Liver (tissue), 9 donors: ENCODE data around the gene SLC25A22. TPM values are rescaled to one million over a fixed set of nuclear protein-coding genes. Genes with fewer than 3 reads are reported as not detected.

Source experiments
- DNase-seq: peaks from one replicate; pipeline ENCODE4 v3.0.0-alpha.2; 2017; ENCODE audit warnings: low spot score
- H3K27ac ChIP-seq, 2 donors: one replicate each; pipeline ENCODE4 v1.7.0; 2013; ENCODE audit warnings: inconsistent platforms in 2 of 2, low read length in 2 of 2, control low read depth in 1 of 2, low read depth in 1 of 2, mild to moderate bottlenecking in 1 of 2
- H3K27me3 ChIP-seq, 4 donors: one replicate each; pipeline versions ENCODE4 v1.6.1 to v1.7.0; 2013; ENCODE audit warnings: low read length in 3 of 4, inconsistent platforms in 1 of 4, mild to moderate bottlenecking in 1 of 4, moderate library complexity in 1 of 4; ENCODE audit not compliant: control insufficient read depth in 4 of 4, insufficient read depth in 4 of 4
- H3K36me3 ChIP-seq, 4 donors: one replicate each; pipeline versions ENCODE4 v1.6.1 to v1.7.0; 2013; ENCODE audit warnings: low read length in 3 of 4, mild to moderate bottlenecking in 3 of 4, low read depth in 1 of 4, moderate library complexity in 1 of 4; ENCODE audit not compliant: control insufficient read depth in 4 of 4, insufficient read depth in 3 of 4
- H3K4me1 ChIP-seq, 4 donors: one replicate each; pipeline versions ENCODE4 v1.6.1 to v1.7.0; 2013; ENCODE audit warnings: low read length in 3 of 4, mild to moderate bottlenecking in 3 of 4, moderate library complexity in 1 of 4; ENCODE audit not compliant: control insufficient read depth in 4 of 4, insufficient read depth in 4 of 4
- H3K4me3 ChIP-seq, 3 donors: one replicate each; pipeline versions ENCODE4 v1.6.1 to v1.7.0; 2013; ENCODE audit warnings: low read length in 3 of 3, control low read depth in 1 of 3, low read depth in 1 of 3, mild to moderate bottlenecking in 1 of 3
- H3K9ac ChIP-seq, 2 donors: one replicate each; pipeline ENCODE4 v1.7.0; 2013; ENCODE audit warnings: low read length in 2 of 2, mild to moderate bottlenecking in 2 of 2, moderate library complexity in 2 of 2, control low read depth in 1 of 2, low read depth in 1 of 2
- H3K9me3 ChIP-seq, 4 donors: one replicate each; pipeline versions ENCODE4 v1.6.1 to v1.7.0; 2013; ENCODE audit warnings: low read length in 3 of 4; ENCODE audit not compliant: control insufficient read depth in 4 of 4
- EGR1 ChIP-seq, 2 donors: IDR thresholded peaks; 2 replicates each; pipeline ENCODE4 v1.6.1; 2016 to 2018; ENCODE audit warnings: antibody characterized with exemption in 2 of 2, low read depth in 2 of 2
- FOXA1 ChIP-seq: IDR thresholded peaks from 2 replicates; pipeline ENCODE4 v1.6.1; 2016; ENCODE audit warnings: antibody characterized with exemption
- GABPA ChIP-seq, 2 donors: IDR thresholded peaks in 1 of 2; conservative IDR thresholded peaks in 1 of 2; 2 replicates each; pipeline ENCODE4 v1.6.1; 2016; ENCODE audit warnings: antibody characterized with exemption in 2 of 2, mild to moderate bottlenecking in 1 of 2, moderate library complexity in 1 of 2
- SP1 ChIP-seq: IDR thresholded peaks from 2 replicates; pipeline ENCODE4 v1.6.1; 2018; ENCODE audit warnings: antibody characterized with exemption, mild to moderate bottlenecking
- TAF1 ChIP-seq: conservative IDR thresholded peaks from 2 replicates; pipeline ENCODE4 v1.6.1; 2016; ENCODE audit warnings: antibody characterized with exemption, mild to moderate bottlenecking
- YY1 ChIP-seq: IDR thresholded peaks from 2 replicates; pipeline ENCODE4 v1.6.1; 2016; ENCODE audit warnings: antibody characterized with exemption, mild to moderate bottlenecking
- WGBS: extraction: QIAGEN DNeasy Blood & Tissue Kit; methylation state at CpG from one replicate; pipeline ENCODE4 v1.1.7; 2013; 5-methylcytosine and 5-hydroxymethylcytosine counted together
- polyA plus RNA-seq, 2 donors: library from polyadenylated mRNA; stranded (reverse) in 1 of 2; unstranded in 1 of 2; fragments of 200-250 nt in 1 of 2; fragments of >200 nt in 1 of 2; fragmentation: Nextera tagmentation in 1 of 2; extraction: Ambion mirVana in 1 of 2; gene quantifications; one replicate each; pipeline versions ENCODE4 v1.2.1 to v1.2.3, GENCODE V29; 2013 to 2015
- total RNA-seq, 2 donors: library from RNA; depleted of rRNA; stranded (reverse); fragments of >200 nt; gene quantifications; one replicate each; pipeline ENCODE4 v1.2.3, GENCODE V29; 2014
- TF ChIP-seq, protein P1 (sequence below): IDR thresholded peaks from 2 replicates; pipeline ENCODE4 v1.6.1; 2016; ENCODE audit warnings: antibody characterized with exemption, mild to moderate bottlenecking
- TF ChIP-seq, protein P2 (sequence below): IDR thresholded peaks from 2 replicates; pipeline ENCODE4 v1.6.1; 2016; ENCODE audit warnings: antibody characterized with exemption
- donor health status: healthy.
- donor health status: healthy.
- donor health status: healthy.
- donor health status: healthy.
- donor health status: healthy.

Gene SLC25A22
- total and polyA plus RNA-seq, 4 donors, result 5.3 to 26.8 (median 12.1) TPM

DNA sequence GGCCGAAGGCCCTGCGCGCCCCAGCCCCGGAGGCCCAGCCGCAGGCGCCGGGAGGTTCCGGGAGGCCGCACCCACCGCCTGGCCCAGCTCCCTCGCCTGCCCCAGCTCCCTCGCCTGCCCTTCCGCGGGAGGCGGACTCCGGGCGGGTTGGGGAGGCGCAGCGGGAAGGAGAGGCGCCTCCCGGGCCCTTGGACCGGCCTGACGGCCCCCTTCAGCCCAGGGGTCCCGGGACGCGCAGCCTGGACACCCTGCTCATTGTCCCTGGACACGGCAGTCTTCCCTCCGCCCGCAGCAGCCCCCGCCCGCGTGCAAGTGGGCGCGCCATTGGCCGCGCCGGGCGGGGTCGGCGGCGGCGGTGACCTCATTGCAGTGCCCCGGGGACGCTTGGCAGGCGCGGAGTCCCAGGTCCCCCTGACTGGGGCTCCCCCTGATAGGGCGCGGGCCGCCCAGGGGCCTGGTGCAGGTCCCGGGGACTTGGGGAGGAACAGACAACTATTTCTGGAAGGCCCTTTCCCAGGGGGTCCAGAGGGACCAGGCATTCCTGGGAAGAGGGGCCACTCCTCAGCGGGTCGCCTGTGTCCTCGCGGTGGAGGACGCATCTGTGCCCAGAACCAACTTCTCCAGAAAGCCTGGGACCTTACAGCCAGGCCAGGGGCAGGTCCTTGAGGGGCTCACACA lies 35.2 kb upstream of the SLC25A22 start:
- Histone ChIP-seq H3K36me3 (peaks cover 0 to 13% (median 8%) of the 10 kb centered on the region in 4 donors), H3K4me1 (peaks cover 44 to 77% (median 57%) of the 10 kb centered on the region in 4 donors), H3K27me3 (no peaks in the 10 kb centered on the region), H3K27ac (peak overlapping the region; percentile 90 to 99), H3K9ac (peak overlapping the region in 1 of 2 donors; percentile 32), H3K4me3 (peak overlapping the region; percentile 28 to 85 (median 57)), H3K9me3 (no peaks in the 10 kb centered on the region)
- TF ChIP-seq, protein P1, sequence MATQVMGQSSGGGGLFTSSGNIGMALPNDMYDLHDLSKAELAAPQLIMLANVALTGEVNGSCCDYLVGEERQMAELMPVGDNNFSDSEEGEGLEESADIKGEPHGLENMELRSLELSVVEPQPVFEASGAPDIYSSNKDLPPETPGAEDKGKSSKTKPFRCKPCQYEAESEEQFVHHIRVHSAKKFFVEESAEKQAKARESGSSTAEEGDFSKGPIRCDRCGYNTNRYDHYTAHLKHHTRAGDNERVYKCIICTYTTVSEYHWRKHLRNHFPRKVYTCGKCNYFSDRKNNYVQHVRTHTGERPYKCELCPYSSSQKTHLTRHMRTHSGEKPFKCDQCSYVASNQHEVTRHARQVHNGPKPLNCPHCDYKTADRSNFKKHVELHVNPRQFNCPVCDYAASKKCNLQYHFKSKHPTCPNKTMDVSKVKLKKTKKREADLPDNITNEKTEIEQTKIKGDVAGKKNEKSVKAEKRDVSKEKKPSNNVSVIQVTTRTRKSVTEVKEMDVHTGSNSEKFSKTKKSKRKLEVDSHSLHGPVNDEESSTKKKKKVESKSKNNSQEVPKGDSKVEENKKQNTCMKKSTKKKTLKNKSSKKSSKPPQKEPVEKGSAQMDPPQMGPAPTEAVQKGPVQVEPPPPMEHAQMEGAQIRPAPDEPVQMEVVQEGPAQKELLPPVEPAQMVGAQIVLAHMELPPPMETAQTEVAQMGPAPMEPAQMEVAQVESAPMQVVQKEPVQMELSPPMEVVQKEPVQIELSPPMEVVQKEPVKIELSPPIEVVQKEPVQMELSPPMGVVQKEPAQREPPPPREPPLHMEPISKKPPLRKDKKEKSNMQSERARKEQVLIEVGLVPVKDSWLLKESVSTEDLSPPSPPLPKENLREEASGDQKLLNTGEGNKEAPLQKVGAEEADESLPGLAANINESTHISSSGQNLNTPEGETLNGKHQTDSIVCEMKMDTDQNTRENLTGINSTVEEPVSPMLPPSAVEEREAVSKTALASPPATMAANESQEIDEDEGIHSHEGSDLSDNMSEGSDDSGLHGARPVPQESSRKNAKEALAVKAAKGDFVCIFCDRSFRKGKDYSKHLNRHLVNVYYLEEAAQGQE, result no peak
- no peak for TF ChIP-seq FOXA1
- TF ChIP-seq GABPA (IDR thresholded peaks at IDR 0.05 in 1 of 2, conservative IDR thresholded peaks at IDR 0.05 in 1 of 2), result no peak
- TF ChIP-seq YY1, result no peak
- TF ChIP-seq, protein P2, sequence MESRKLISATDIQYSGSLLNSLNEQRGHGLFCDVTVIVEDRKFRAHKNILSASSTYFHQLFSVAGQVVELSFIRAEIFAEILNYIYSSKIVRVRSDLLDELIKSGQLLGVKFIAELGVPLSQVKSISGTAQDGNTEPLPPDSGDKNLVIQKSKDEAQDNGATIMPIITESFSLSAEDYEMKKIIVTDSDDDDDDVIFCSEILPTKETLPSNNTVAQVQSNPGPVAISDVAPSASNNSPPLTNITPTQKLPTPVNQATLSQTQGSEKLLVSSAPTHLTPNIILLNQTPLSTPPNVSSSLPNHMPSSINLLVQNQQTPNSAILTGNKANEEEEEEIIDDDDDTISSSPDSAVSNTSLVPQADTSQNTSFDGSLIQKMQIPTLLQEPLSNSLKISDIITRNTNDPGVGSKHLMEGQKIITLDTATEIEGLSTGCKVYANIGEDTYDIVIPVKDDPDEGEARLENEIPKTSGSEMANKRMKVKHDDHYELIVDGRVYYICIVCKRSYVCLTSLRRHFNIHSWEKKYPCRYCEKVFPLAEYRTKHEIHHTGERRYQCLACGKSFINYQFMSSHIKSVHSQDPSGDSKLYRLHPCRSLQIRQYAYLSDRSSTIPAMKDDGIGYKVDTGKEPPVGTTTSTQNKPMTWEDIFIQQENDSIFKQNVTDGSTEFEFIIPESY, result no peak
- peak; percentile 65 for DNase-seq
- 1% methylated on average over 55 of the region's 55 CpGs for WGBS

DNA sequence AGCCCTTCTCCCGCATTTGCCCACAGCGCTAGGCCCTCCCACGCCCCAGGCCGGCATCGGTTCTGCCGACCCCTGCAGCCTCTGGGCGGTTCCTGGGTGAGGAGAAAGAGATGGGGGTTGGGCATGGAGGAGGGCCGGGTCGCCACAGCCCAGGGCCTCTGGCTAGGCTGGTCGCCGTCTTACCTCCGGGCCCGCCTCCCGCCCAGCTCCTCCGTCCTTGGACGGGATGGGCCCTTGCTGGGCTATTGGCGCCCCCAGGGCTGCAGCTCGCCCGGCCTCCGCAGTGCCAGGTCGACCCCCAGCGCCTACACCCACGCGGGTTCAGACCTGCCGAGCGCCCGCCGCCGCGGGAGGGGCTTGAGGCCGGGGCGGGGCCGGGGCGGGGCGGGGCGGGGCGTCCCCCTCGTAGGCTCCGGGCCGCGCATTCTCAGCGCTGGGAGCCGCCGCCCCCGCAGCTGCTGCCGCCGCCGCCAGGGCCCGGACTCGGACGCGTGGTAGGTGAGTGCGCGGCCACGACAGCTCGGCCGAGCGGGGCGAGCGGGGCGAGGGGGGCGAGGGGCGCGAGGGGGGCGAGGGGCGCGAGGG lies 34.5 kb upstream of the SLC25A22 start, which contains the start of gene CD151:
TSS of gene CD151 (plus strand) at position 424 of the 585 bp plus-strand sequence. CDS start 3,118 bp downstream, outside the sequence.
- H3K27me3 ChIP-seq, result no peaks in the 10 kb centered on the region
- peak; percentile 67 for DNase-seq
- H3K9ac ChIP-seq, result peak within 1 kb of the TSS; percentile 16 to 32
- WGBS, result 3% methylated on average over 67 of the region's 67 CpGs
- H3K4me1 ChIP-seq, result peaks cover 44 to 79% (median 59%) of the 10 kb centered on the region in 4 donors
- peak within 1 kb of the TSS; percentile 90 to 99 for H3K27ac ChIP-seq
- no peaks in the 10 kb centered on the region for H3K9me3 ChIP-seq
- TF ChIP-seq TAF1 (no peak), SP1 (no peak), GABPA (IDR thresholded peaks at IDR 0.05 in 1 of 2, conservative IDR thresholded peaks at IDR 0.05 in 1 of 2) (no peak), EGR1 (IDR thresholded peaks at IDR 0.05; ENCODE audit: low read depth in 2 of 2) (peak in 1 of 2 donors; percentile 51)
- TF ChIP-seq, protein P2, result no peak
- peaks cover 0 to 9% (median 7%) of the 10 kb centered on the region in 4 donors for H3K36me3 ChIP-seq
- peak within 1 kb of the TSS; percentile 28 to 85 (median 57) for H3K4me3 ChIP-seq
